CD4-positive, alpha-beta T cell treated with Interferon gamma for 1 hour (primary cell): ENCODE measurements around the gene ELN.

Experiments used
- DNase-seq: peaks from one replicate; pipeline ENCODE4 v3.0.0-alpha.2; 2020

ELN gene

DNA sequence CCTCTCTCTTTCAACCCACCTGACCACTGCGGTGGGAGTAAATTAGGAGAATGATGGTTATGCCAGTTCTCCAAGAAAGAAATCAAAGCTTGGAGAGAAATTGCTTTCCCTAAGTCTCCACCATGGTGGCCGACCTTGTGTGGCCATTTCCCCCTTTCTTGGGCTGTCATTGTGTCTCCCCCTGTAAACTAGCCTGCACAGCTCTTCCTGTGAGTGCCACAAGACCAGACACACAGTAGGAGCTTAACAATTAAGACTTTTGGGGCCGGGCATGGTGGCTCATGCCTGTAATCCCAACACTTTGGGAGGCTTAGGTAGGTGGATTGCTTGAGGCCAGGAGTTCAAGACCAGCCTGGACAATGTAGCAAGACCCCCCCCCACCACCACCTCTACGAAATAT is 36.7 kb downstream of the ELN start:
- DNase-seq: no peak

DNA sequence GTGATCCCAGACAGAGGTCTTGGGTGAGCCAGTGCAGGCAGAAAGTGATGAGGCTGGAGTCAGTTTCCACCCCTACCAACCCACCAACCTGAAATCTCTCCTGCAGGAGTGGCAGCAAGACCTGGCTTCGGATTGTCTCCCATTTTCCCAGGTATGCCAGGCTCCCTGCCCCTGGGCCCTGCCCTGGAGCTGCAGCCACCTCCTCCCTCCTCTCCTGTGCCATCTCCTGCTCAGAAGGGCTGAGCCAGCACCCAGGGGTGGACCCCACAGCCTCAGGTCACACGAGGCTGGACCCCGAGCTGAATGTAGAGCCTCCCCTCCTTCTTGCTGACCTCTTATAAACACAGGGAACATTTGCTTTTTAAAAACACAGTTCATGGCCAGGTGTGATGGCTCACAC is 38.7 kb downstream of the ELN start:
- DNase-seq: no peak

DNA sequence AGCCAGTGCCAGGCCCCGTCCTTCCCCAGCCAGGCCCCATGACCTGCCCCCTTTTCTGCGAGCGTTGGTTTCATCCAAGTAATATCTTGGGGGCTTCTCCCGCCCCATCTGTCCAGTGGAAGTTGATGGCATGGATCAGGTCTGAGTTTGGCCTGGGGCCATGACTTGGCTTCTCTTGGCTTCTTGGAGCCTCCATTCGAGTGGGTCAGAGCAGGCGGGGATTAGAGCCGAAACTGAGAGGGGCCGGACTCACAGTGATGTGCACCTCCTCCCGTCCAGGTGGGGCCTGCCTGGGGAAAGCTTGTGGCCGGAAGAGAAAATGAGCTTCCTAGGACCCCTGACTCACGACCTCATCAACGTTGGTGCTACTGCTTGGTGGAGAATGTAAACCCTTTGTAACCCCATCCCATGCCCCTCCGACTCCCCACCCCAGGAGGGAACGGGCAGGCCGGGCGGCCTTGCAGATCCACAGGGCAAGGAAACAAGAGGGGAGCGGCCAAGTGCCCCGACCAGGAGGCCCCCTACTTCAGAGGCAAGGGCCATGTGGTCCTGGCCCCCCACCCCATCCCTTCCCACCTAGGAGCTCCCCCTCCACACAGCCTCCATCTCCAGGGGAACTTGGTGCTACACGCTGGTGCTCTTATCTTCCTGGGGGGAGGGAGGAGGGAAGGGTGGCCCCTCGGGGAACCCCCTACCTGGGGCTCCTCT is 40.6 kb downstream of the ELN start:
- no peak for DNase-seq

DNA sequence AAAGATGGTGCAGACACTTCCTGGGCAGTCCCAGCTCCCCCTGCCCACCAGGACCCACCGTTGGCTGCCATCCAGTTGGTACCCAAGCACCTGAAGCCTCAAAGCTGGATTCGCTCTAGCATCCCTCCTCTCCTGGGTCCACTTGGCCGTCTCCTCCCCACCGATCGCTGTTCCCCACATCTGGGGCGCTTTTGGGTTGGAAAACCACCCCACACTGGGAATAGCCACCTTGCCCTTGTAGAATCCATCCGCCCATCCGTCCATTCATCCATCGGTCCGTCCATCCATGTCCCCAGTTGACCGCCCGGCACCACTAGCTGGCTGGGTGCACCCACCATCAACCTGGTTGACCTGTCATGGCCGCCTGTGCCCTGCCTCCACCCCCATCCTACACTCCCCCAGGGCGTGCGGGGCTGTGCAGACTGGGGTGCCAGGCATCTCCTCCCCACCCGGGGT is 41.1 kb downstream of the ELN start:
- DNase-seq: no peak

DNA sequence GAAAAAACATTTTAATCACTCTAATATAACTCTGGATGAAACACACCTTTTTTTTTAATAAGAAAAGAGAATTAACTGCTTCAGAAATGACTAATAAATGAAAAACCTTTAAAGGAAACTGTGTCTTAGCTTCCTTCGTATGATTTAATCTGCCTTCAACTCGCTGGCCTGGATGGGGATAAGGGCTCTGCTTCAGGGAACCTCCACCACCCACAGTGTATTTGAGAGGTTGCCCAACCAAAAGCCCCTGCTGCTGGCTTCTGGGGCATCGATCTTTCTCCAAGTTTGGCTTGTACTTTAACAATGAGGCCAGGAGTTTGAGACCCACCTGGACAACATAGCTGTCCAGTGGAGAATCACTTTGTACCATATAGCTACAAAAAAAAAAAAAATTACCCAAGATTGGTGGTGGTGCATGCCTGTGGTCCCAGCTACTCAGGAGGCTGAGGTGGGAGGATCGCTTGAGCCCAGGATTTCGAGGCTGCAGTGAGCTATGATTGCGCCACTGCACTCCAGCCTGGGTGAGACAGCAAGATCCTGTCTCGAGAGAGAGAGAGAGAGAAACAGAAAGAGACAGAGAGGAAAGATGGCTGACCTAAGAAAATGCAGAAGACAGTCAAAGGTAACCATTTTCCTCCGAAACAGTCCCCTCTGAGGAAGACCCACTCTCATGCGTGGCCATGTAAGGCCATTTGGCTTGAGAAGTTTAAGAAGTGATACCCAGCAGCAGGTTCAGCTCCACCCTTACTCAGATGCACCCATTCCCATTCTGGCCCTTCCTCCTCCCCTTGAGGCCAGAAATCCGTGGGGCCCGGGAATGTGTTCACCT is 42.0 kb downstream of the ELN start:
- DNase-seq: no peak

DNA sequence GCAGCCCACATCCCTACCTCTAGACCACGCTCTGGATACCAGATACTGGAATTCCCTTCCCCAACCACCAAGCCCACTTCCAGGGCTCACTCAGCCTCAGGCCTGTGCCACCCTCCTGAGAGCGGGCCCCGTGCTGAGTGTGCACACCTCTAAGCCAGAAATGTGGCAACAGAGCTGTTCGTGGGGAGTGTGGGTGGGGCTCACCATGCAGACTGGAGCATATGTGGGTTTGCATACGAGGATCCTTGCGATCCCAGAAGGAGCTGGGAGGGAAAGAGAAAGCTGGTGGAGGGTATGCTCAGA is 42.6 kb downstream of the ELN start:
- no peak for DNase-seq

GRCh38 chr7:74071121-74071520 is 43.1 kb downstream of the ELN start:
- no peak for DNase-seq

- no peak for DNase-seq
Observed at GRCh38 chr7:74074770-74075169, 46.8 kb downstream of the ELN start.

- no peak for DNase-seq
Observed at GRCh38 chr7:74078461-74078860, 50.5 kb downstream of the ELN start.

DNA sequence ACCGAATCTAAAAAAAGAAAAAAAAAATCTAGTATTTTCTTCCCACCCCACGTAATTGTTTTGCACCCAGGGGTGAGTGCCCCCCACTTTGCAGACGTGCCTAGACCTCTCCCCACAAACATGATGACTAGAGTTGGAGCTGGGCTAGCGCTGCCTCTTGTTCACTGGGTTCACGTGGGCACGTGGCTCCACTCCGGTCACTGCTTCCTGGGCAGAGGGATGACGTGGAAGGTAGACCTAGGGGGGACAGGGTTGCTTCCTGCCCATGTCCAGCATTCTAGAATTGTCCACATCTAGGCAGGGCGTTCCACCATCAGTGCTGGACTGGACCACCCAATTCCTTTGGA is 54.8 kb downstream of the ELN start:
- DNase-seq: no peak

DNA sequence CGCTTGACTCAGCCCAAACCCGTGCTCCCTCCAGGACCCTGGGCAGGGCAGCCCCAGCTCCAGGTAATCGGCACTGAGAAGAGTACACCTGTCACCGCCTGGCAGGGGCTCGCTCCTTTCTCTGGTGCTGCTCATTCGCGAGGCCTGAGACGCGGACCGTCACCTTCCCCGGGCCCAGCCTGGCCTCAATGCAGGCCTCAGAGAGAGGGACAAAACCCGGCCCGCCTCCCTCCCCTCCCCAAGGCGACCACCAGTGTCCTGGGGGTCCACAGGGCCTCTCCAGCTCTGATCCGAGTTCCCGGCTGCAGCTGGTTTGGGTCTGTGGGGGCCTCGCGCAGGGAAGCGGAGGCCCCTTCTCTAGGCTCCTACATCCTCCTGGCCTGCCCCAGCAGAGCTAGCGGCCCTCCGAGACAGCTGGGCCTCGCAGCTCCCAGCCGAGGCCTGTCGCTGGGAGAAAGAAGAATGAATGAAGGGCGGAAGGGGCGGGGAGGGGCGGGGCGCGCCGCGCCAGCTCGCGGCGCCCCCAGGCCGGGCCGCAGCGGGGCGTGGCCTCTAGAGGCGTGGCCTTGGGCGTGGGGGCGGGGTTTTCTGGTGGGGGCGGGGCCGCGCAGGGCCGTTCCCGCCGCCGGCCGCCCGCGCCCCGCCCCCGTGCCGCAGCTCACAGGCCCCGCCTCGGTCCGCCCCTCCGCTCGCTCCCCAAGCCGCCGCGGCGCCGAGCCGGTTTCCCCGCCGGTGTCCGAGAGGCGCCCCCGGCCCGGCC is 55.3 kb downstream of the ELN start, which contains the start of gene LIMK1:
Gene LIMK1, plus strand, starts transcription at position 688 of the 760 bp plus-strand sequence. CDS start 187 bp downstream, outside the sequence.
- peak; percentile 79 for DNase-seq

DNA sequence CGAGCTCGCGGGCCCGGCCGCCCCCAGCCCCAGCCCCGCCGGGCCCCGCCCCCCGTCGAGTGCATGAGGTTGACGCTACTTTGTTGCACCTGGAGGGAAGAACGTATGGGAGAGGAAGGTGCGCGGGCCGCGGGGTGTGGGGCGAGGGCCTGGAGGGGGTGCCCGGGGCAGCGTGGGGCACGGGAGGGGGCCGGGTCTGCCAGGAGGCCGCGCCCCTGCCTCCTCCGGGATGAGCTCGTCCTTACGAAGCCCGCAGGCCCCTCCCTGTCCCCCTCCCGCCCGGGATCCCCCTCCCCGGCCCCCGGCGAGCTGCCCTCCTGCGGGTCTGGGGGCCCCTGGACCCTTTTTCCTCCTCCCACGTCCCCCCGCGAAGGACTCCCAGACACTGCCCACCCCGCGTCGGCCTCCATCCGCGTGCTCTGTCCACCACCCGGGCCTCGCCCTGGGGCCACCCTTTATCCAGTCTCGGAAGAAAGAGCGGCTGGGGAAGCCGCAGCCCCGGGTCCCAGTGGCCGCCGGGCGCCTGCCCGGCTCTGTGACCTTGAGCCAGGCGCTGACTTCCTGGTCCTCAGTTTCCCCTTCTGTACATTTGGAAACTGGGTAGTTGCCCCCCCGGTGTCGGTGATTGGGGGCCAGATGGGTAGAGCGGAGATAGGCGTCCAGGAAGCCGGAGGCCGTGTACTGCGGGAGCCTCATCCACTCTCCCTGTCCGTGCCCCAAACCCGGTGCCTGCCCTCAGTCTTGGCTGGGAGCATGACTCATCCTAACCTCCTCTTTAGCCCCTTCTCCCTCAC is 56.2 kb downstream of the ELN start:
- peak; percentile 60 for DNase-seq

- no peak for DNase-seq
Observed at GRCh38 chr7:74084722-74085578, 57.0 kb downstream of the ELN start.

- no peak for DNase-seq
Observed at GRCh38 chr7:74087791-74088453, 59.9 kb downstream of the ELN start.

- no peak for DNase-seq
Observed at GRCh38 chr7:74092321-74092963, 64.5 kb downstream of the ELN start.

GRCh38 chr7:74092964-74093471 is 65.0 kb downstream of the ELN start:
- DNase-seq: peak; percentile 30

DNA sequence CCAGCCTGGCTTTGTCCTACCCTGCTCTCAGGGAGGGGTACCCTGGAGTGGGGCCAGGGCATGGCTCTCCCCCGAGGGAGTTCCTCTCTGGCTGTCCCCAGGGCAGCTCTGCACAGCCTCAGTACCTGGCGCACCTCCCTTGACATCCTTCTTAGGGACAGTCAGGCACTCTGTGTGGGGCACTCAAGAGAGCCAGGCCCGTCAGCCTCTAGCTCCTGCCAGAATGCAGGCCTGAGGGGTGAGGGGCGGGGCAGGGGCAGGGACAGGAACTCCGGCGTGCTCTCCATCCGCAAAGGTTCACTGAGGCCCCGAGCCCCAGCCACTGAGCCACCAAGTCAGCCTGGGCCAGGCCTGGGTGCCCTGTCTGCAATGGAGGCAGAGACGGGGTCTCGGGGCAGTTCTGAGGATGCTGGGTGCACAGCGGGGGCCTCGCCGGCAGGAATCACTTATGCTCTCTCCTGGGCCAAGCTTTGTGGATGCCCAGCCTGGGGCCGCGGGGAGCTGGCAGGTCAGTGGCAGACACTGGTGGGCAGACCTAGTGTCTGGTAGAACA is 65.8 kb downstream of the ELN start:
- no peak for DNase-seq

GRCh38 chr7:74094224-74095101 is 66.5 kb downstream of the ELN start:
- peak; percentile 71 for DNase-seq

- DNase-seq: no peak
Observed at GRCh38 chr7:74095135-74095534, 67.2 kb downstream of the ELN start.
